ENCODE data around the gene GBE1. TPM values are rescaled to one million over a fixed set of nuclear protein-coding genes. Genes with fewer than 3 reads are reported as not detected.

Gene GBE1
- total and polyA plus RNA-seq, 9 of the 15 experiments (the other 6 are each of a cell fraction or from before 2014, with no cell fraction given): 7.9 to 25.6 (median 13.1) TPM

- Histone ChIP-seq H3K9me1 (ENCODE audit: control insufficient read depth, insufficient read depth, low read length) (no peaks in the 10 kb centered on the region), H3K9ac (ENCODE audit: insufficient read depth in 1 of 2, low read depth in 2 of 2, low read length in 2 of 2) (no peak overlapping the region), H3K4me3 (no peak overlapping the region), H3K27ac (ENCODE audit: extremely low read depth, low read depth, low read length) (no peak overlapping the region), H2AFZ (ENCODE audit: low read depth, low read length) (no peak overlapping the region), H3K9me3 (replicated peaks; ENCODE audit: control insufficient read depth, insufficient read depth, low read depth, low read length) (no peaks in the 10 kb centered on the region), H4K20me1 (replicated peaks; ENCODE audit: control insufficient read depth, insufficient read depth, low read length) (no peaks in the 10 kb centered on the region), H3K79me2 (ENCODE audit: control insufficient read depth, insufficient read depth, low read length) (no peaks in the 10 kb centered on the region), H3K27me3 (ENCODE audit: control insufficient read depth in 2 of 2, insufficient read depth in 2 of 2, low read length in 2 of 2) (no peaks in the 10 kb centered on the region), H3K4me2 (ENCODE audit: insufficient read depth, low read length) (no peak overlapping the region), H3K4me1 (replicated peaks in 1 of 2; ENCODE audit: control insufficient read depth in 2 of 2, insufficient read depth in 2 of 2, low read length in 2 of 2) (no peaks in the 10 kb centered on the region), H3K36me3 (ENCODE audit: control insufficient read depth, insufficient read depth, low read length) (no peaks in the 10 kb centered on the region)
- no peak for DNase-seq (ENCODE audit: extremely low read depth in 1 of 4, low spot score in 3 of 4)
- TF ChIP-seq NR2C1 (IDR thresholded peaks at IDR 0.05): no peak
- TF ChIP-seq NR2C1 (tag; IDR thresholded peaks at IDR 0.05): no peak
- TF ChIP-seq ZNF12 (CRISPR knock-in tag; IDR thresholded peaks at IDR 0.05): no peak
- no peak for TF ChIP-seq MXI1 (IDR thresholded peaks at IDR 0.05; ENCODE audit: low read depth, low read length)
- no TSS peak for BruUV-seq (replicated peaks)
- intact Hi-C loops (cut with micrococcal nuclease): no loop called here
- POLR2A ChIA-PET: no interaction called here
- ATAC-seq: no peak
- CTCF ChIA-PET (ENCODE audit: low intra/inter-chr PET ratio): no interaction called here
- in situ Hi-C loops (cut with MboI): no loop called here
- no peak for FAIRE-seq
- 5% methylated on average over 4 of the region's 4 CpGs for WGBS (ENCODE audit: insufficient coverage, low coverage, missing lambda C conversion rate)
Observed at GRCh38 chr3:81445712-81446111, 315.7 kb downstream of the GBE1 start.

GRCh38 chr3:81444817-81445460 is 316.5 kb downstream of the GBE1 start:
- H3K4me1 ChIP-seq (replicated peaks in 1 of 2; ENCODE audit: control insufficient read depth in 2 of 2, insufficient read depth in 2 of 2, low read length in 2 of 2): no peaks in the 10 kb centered on the region
- H3K79me2 ChIP-seq (ENCODE audit: control insufficient read depth, insufficient read depth, low read length): no peaks in the 10 kb centered on the region
- in situ Hi-C loops (cut with MboI) (no loop called here), intact Hi-C loops (cut with micrococcal nuclease) (no loop called here)
- DNase-seq (ENCODE audit: extremely low read depth in 1 of 4, low spot score in 3 of 4): no peak
- H3K4me3 ChIP-seq: no peak overlapping the region
- H4K20me1 ChIP-seq (replicated peaks; ENCODE audit: control insufficient read depth, insufficient read depth, low read length): no peaks in the 10 kb centered on the region
- ChIA-PET POLR2A (no interaction called here), CTCF (ENCODE audit: low intra/inter-chr PET ratio) (no interaction called here)
- H3K27ac ChIP-seq (ENCODE audit: extremely low read depth, low read depth, low read length): no peak overlapping the region
- no peak overlapping the region for H2AFZ ChIP-seq (ENCODE audit: low read depth, low read length)
- no peaks in the 10 kb centered on the region for H3K27me3 ChIP-seq (ENCODE audit: control insufficient read depth in 2 of 2, insufficient read depth in 2 of 2, low read length in 2 of 2)
- 2% methylated on average over 4 of the region's 4 CpGs for WGBS (ENCODE audit: insufficient coverage, low coverage, missing lambda C conversion rate)
- H3K9ac ChIP-seq (ENCODE audit: insufficient read depth in 1 of 2, low read depth in 2 of 2, low read length in 2 of 2): no peak overlapping the region
- no peaks in the 10 kb centered on the region for H3K9me1 ChIP-seq (ENCODE audit: control insufficient read depth, insufficient read depth, low read length)
- H3K36me3 ChIP-seq (ENCODE audit: control insufficient read depth, insufficient read depth, low read length): no peaks in the 10 kb centered on the region
- no peak overlapping the region for H3K4me2 ChIP-seq (ENCODE audit: insufficient read depth, low read length)
- no peak for ATAC-seq
- no TSS peak for BruUV-seq (replicated peaks)
- no peaks in the 10 kb centered on the region for H3K9me3 ChIP-seq (replicated peaks; ENCODE audit: control insufficient read depth, insufficient read depth, low read depth, low read length)
- no peak for FAIRE-seq
- TF ChIP-seq PHTF2 (CRISPR knock-in tag; IDR thresholded peaks at IDR 0.05): no peak
- TF ChIP-seq ZSCAN32 (CRISPR knock-in tag; IDR thresholded peaks at IDR 0.05): no peak
- TF ChIP-seq RNF2 (IDR thresholded peaks at IDR 0.05): no peak
- no peak for TF ChIP-seq NKRF (IDR thresholded peaks at IDR 0.05; ENCODE audit: borderline replicate concordance)
- no peak for TF ChIP-seq SLC30A9 (CRISPR knock-in tag; IDR thresholded peaks at IDR 0.05)
- no peak for TF ChIP-seq RBFOX2 (IDR thresholded peaks at IDR 0.05; ENCODE audit: low read depth, low read length)
- no peak for TF ChIP-seq PTTG1 (tag; IDR thresholded peaks at IDR 0.05; ENCODE audit: low read depth)
- no peak for TF ChIP-seq MEIS2 (IDR thresholded peaks at IDR 0.05; ENCODE audit: partially characterized antibody)
- TF ChIP-seq JUNB (CRISPR knock-in tag; conservative IDR thresholded peaks at IDR 0.05): no peak
- TF ChIP-seq KDM1A (IDR thresholded peaks at IDR 0.05): no peak
- TF ChIP-seq ZNF449 (CRISPR knock-in tag; IDR thresholded peaks at IDR 0.05): no peak
- no peak for TF ChIP-seq NR3C1 (CRISPR knock-in tag; IDR thresholded peaks at IDR 0.05)
